BLaER1 (cell line): Measurements from ENCODE around the gene SLC12A9.
"Not testable (repeated sequence)": the region's sequence is repeated elsewhere in the genome, so short reads cannot be mapped to it uniquely, and the experiment has no call there.

ENCODE experiments used
- H3K27ac ChIP-seq: shearing (Covaris generic); formaldehyde crosslinking; 2 replicates; pipeline ENCODE4 v1.8.1; 2022
- H3K27me3 ChIP-seq: shearing (Covaris generic); formaldehyde crosslinking; 2 replicates; pipeline ENCODE4 v1.8.1; 2022
- H3K36me3 ChIP-seq: shearing (Covaris generic); formaldehyde crosslinking; 2 replicates; pipeline ENCODE4 v1.8.1; 2022
- H3K4me1 ChIP-seq: shearing (Covaris generic); formaldehyde crosslinking; 2 replicates; pipeline ENCODE4 v1.8.1; 2022
- H3K4me2 ChIP-seq: shearing (Covaris generic); formaldehyde crosslinking; 2 replicates; pipeline ENCODE4 v1.8.1; 2022
- H3K4me3 ChIP-seq: shearing (Covaris generic); formaldehyde crosslinking; 2 replicates; pipeline ENCODE4 v1.8.1; 2022
- H3K9ac ChIP-seq: shearing (Covaris generic); formaldehyde crosslinking; 2 replicates; pipeline ENCODE4 v1.8.1; 2022
- H3K9me3 ChIP-seq: shearing (Covaris generic); formaldehyde crosslinking; 2 replicates; pipeline ENCODE4 v1.8.1; 2022
- H4K20me1 ChIP-seq: shearing (Covaris generic); formaldehyde crosslinking; 2 replicates; pipeline ENCODE4 v1.8.1; 2022
- Cebpa-rat ChIP-seq: shearing (Covaris generic); IDR thresholded peaks from 2 replicates; pipeline ENCODE4 v1.8.1; 2022

Gene SLC12A9

GRCh38 chr7:100908512-100908911 is 56.0 kb downstream of the SLC12A9 start:
- no peak overlapping the region for H3K9ac ChIP-seq
- no peak for TF ChIP-seq Cebpa-rat
- no peak overlapping the region for H3K27ac ChIP-seq
- H4K20me1 ChIP-seq, result no peaks in the 10 kb centered on the region
- H3K4me1 ChIP-seq, result no peaks in the 10 kb centered on the region; the same call in 1 of the 2 replicates
- no peak overlapping the region for H3K4me2 ChIP-seq
- no peak overlapping the region for H3K4me3 ChIP-seq
- H3K27me3 ChIP-seq, result no peaks in the 10 kb centered on the region
- no peaks in the 10 kb centered on the region for H3K36me3 ChIP-seq
- H3K9me3 ChIP-seq, result peaks cover 8% of the 10 kb centered on the region; the same call in 1 of the 2 replicates

- H4K20me1 ChIP-seq, H3K9me3 ChIP-seq, H3K27me3 ChIP-seq, H3K4me3 ChIP-seq, H3K36me3 ChIP-seq, H3K4me1 ChIP-seq, H3K4me2 ChIP-seq, H3K27ac ChIP-seq, H3K9ac ChIP-seq: not testable (repeated sequence)
These were observed 57.9 kb downstream of the SLC12A9 start for GRCh38 chr7:100910443-100910842.

GRCh38 chr7:100911484-100911883 is 59.0 kb downstream of the SLC12A9 start:
- Histone ChIP-seq H3K9ac (no peak overlapping the region), H3K4me2 (no peak overlapping the region), H3K4me1 (no peaks in the 10 kb centered on the region), H3K36me3 (no peaks in the 10 kb centered on the region), H3K4me3 (no peak overlapping the region), H3K27me3 (no peaks in the 10 kb centered on the region), H3K27ac (no peak overlapping the region), H4K20me1 (no peaks in the 10 kb centered on the region), H3K9me3 (peaks cover 8% of the 10 kb centered on the region; the same call in 1 of the 2 replicates)
- TF ChIP-seq Cebpa-rat, result no peak

GRCh38 chr7:100914208-100914878 is 61.8 kb downstream of the SLC12A9 start:
- Histone ChIP-seq H3K4me2 (no peak overlapping the region), H3K36me3 (no peaks in the 10 kb centered on the region), H3K9me3 (no peaks in the 10 kb centered on the region), H3K4me3 (no peak overlapping the region), H3K27me3 (no peaks in the 10 kb centered on the region), H3K9ac (no peak overlapping the region), H3K4me1 (no peaks in the 10 kb centered on the region), H3K27ac (no peak overlapping the region), H4K20me1 (no peaks in the 10 kb centered on the region)
- no peak for TF ChIP-seq Cebpa-rat

GRCh38 chr7:100914879-100915447 is 62.5 kb downstream of the SLC12A9 start:
- Histone ChIP-seq H3K9ac (no peak overlapping the region), H3K4me3 (no peak overlapping the region), H3K4me2 (no peak overlapping the region), H3K27me3 (no peaks in the 10 kb centered on the region), H3K4me1 (no peaks in the 10 kb centered on the region), H3K9me3 (no peaks in the 10 kb centered on the region), H3K27ac (no peak overlapping the region), H3K36me3 (no peaks in the 10 kb centered on the region), H4K20me1 (no peaks in the 10 kb centered on the region)
- TF ChIP-seq Cebpa-rat, result no peak
